HG03196 (cell line): Measurements from ENCODE around the gene ACSF2.

Experiments used
- ATAC-seq: cut with Tn5 transposase; IDR thresholded peaks from one replicate; pipeline ENCODE4 v1.9.1; 2021; ENCODE audit not compliant: unreplicated experiment

ACSF2 gene

GRCh38 chr17:50521514-50521913 lies 95.5 kb downstream of the ACSF2 start:
- ATAC-seq: no peak

DNA sequence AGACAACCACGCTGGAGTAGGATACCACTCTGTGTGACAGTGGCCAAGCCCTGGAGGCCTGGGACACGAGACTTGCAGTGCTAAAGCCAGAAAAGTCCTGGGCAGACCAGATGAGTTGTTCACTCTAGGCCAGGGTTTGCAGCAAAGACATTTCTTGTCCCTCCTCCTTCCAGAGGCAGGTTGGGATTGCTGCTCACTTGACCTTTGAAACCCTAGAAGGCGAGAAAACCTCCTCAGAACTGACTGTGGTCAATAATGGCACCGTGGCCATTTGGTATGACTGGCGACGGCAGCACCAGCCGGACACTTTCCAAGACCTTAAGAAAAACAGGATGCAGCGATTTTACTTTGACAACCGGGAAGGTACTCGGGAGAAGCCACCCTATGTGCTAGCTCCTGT lies 96.7 kb downstream of the ACSF2 start:
- ATAC-seq: no peak

DNA sequence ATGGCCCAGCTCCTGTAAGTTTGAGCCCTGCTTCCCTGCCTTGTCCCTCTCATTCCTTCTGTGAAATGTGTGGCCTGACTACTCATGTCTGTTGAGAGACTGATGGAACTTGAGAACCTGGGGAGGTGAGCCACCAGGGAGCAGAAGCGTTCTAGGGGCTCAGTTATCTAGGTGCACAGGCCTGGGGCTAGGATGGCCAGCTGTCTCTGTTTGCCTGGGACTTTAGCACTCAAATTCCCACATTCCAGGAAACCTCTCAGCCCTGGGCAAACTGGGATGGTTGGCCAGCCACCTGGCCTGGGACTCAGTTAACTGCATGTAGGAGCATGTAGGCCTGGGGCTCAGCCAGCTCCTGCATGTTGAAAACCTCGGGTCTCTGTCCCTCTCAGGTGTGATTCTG lies 97.2 kb downstream of the ACSF2 start:
- no peak for ATAC-seq
